Left lobe of liver (tissue), 2 donors: Measurements from ENCODE around the gene SFT2D2. TPM values are rescaled to one million over a fixed set of nuclear protein-coding genes. Genes with fewer than 3 reads are reported as not detected.

ENCODE experiments used
- ATAC-seq: fragments of 200-7000 bp; cut with Tn5 transposase; one replicate; pipeline ENCODE4 v1.9.1; 2020; ENCODE audit warnings: mild to moderate bottlenecking, moderate library complexity
- DNase-seq: peaks from one replicate; pipeline ENCODE4 v3.0.0-alpha.2; 2020; ENCODE audit warnings: low spot score
- total RNA-seq: library from RNA; stranded (reverse); gene quantifications from one replicate; pipeline ENCODE4 v1.2.1, GENCODE V29; 2021
- donor health status: DM: no; HTN: no; CAD: no; lungs with moderate emphysema.
- donor health status: DM: no; HTN: yes; CAD: no.

SFT2D2 gene
- total RNA-seq, 1 donor from 2014 or later: 32.0 TPM

DNA sequence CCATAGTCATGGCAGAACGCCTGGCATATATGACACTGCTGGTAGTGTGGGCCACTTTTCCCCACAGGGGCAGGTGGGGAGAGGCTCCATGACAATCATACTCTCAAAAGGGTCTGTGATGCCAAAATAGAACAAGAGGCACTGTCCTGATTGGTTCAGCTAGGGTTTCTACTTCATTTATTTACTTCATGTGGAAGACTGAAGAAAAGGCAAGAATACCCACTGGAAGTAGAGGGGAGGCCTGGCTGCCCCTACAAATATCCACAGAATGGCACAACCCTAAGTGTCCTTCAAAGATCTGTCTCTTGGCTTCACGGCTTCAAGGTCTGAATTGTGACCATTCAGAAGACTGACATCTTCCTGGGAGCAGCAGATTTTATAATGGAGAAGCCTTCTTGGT lies 4.5 kb upstream of the SFT2D2 start:
- DNase-seq (no peak), ATAC-seq (no peak)

DNA sequence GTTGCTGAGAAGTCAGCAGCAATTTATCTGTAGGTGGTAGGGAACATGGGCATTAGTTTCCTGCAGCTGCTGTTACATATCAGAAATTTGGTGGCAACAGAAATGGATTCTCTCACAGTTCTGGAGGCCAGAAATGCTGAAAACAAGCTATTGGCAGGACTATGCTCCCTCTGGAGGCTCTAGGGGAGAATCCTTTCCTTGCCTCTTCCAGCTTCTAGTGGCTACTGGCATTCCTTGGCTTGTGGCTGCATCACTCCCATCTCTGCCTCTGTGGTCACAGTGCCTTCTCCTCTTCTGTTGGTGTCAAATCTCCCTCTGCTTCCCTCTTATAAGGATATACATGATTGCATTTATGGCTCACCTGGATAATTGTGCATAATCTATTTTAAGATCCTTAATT lies 2.5 kb upstream of the SFT2D2 start:
- ATAC-seq: no peak
- DNase-seq: no peak

DNA sequence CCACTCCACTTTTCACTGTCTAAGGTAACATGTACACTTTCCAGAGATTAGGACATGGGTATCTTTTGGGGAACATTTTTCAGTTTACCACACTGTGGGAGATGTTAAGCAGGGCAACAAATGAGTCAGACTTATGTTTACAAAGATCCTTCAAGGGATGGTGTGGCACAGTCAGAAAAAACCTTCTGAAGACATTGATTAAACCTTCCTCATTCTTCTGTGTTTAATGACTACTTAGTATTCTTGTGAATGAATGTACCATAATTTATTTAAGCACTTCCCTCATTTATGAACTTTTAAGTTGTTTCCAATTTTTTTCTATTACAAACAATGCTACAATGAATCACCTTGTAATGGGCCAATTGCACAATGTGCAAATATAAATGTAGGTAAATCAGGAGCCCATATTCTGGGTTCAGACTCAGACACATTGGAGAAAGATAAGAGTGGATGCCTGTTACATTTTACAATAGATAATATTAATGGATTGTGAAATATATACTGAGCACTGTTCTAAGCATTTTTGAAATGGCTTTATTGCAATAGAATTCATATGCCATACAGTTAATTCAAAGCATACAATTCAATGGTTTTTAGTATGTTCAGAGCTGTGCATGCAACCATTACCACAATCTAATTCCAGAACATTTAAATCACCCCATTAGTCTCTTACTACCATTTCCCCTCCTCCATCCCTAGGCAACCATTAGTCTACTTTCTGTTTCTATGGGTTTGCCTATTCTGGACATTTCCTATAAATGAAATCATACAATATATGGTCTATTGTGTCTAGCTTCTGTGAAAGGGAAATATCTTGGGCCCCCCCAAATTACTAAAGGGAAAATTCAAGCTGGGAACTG lies 1.9 kb upstream of the SFT2D2 start:
- DNase-seq (no peak), ATAC-seq (no peak)

DNA sequence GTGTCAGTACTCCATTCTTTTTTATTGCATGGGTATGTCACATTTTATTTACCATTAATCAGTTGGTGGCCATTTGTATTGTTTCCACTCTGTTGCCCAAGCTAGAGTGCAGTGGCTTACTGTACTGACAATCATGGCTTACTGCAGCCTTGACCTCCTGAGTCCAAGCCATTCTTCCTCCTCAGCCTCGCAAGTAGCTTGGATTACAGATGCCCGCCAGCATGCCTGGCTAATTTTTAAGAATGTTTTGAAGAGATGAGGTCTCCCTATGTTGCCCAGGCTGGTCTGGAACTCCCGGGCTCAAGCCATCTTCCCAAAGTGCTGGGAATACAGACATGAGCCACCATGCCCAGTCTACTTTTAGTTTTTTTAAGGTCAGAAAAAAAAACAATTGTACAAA lies 813 bp upstream of the SFT2D2 start:
- ATAC-seq: no peak

DNA sequence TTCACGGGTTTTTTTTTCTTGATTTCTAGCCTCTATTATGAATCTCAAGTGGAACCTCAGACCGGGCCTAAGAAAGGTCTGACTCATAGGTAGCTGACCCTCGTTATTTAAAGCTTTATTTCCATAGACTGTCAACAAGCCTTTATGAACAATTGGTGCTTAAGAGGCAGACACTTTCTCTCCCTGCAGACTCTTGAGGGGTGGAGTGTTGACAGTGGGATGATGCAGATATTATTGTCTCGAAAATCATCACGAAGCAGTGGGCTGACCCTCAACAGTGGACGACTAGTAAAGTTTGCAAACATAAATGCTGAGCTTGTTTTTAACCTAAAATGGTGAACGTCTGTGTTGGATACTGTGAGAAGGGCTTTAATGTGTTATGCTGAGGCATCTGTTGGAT lies 1.8 kb downstream of the SFT2D2 start:
- DNase-seq (no peak), ATAC-seq (no peak)

More for the DNA sequence above, 813 bp upstream of the SFT2D2 start:
- no peak for DNase-seq

DNA sequence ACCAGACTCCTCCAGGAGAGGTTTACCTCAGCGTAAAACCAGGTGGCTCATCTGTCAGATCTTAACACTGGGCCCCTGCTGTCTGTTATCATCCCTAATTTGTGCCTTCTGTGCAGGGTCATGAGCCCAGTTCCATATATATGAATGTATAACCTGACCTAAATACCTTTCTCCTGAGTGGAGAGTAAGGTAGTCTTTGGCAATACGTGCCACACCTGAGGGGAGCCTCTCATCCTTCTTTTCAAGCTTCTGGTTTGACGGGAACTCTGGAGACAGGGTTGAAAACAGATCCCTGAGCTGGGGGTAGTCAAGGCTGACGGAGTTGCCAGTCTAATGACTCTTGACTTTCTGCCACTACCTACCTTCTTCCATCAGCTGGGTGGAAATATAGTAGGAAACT lies 4.1 kb downstream of the SFT2D2 start:
- no peak for ATAC-seq

DNA sequence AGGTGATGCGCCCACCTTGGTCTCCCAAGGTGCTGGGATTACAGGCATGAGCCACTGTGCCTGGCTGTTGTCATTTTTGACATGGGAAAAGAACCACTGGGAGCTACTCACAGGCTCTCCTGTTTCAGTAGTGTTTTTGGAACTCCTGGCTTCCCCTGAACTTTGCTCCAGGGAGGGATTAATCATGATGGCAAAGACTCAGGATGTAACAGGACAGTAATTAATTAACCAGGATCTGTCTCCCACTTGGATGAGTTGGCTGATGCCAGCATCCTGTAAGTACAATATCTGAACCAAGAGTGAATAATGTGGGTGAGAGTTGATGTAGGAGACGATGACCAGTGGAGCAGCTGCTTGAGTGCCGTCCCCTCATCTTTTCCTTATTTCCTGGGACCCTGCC lies 4.9 kb downstream of the SFT2D2 start:
- ATAC-seq (peak; percentile 73), DNase-seq (peak; percentile 67)

More for the DNA sequence above, 4.1 kb downstream of the SFT2D2 start:
- no peak for DNase-seq

DNA sequence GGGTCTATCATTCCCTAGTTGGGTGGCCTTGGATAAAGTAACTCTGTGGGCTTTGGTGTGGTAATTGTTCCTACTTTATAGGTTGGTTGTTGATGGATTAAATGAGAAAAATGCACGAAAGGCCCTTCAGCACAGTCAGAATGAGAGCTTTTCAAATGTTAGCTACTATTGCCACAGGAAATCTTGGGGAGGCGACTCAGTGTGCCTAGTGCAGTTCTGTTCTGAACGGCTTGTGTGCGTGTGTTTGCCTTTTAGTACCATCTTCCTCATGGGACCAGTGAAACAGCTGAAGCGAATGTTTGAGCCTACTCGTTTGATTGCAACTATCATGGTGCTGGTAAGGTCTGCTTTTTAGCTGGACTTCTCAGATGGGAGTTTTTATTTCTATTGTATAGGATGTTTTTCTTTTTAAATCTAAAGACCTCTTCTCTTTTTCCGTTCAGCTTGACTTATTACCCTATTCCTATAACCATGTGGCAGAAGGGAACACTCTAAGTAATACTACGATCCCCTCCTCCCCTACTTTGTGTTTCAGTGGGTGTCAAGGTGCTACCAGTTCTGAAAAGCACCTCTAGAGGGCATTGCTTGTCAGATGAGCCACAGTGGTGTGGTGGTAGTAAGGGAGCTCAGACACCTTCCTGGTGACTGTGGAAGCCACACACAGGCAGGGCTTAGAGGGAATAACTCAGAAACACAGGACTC lies 9.2 kb downstream of the SFT2D2 start:
- DNase-seq: no peak

DNA sequence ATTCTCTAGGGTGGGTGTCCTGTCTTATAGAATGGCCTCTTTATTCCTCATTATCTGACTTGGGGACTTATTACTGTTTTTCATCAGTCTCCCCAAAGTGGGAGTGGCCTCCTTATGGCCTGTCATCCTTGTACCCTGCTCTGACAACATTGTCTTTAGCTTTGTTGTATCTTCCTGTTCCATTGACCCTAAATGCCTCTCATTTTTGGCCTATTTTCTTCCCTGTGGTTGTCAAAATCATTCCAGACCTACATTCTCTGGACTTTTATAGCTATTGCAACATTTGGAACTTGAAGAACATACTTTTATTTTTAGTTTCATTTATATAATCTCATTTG lies 9.7 kb downstream of the SFT2D2 start:
- ATAC-seq (peak; percentile 44), DNase-seq (no peak)

More for the DNA sequence above, 9.2 kb downstream of the SFT2D2 start:
- peak; percentile 56 for ATAC-seq

DNA sequence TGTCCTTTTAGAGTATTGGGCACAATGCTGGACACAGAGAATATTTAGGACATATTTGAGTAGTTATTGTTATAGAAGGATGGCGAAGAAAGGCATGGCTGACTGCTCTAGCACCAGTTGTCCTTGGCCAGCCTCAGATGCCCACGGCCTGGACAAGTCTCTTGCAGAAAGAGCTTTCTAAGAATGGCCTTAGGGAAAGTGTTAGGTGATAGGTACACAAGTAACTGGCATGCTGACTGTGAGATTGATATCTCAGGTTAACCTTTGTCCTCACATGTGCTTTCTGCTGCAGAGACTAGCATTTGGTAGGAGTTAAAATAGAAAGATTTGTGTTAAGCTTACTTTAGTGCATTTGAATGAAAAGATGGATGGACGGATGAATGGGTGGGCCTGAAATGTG lies 10.1 kb downstream of the SFT2D2 start:
- DNase-seq (peak; percentile 57), ATAC-seq (peak; percentile 90)

DNA sequence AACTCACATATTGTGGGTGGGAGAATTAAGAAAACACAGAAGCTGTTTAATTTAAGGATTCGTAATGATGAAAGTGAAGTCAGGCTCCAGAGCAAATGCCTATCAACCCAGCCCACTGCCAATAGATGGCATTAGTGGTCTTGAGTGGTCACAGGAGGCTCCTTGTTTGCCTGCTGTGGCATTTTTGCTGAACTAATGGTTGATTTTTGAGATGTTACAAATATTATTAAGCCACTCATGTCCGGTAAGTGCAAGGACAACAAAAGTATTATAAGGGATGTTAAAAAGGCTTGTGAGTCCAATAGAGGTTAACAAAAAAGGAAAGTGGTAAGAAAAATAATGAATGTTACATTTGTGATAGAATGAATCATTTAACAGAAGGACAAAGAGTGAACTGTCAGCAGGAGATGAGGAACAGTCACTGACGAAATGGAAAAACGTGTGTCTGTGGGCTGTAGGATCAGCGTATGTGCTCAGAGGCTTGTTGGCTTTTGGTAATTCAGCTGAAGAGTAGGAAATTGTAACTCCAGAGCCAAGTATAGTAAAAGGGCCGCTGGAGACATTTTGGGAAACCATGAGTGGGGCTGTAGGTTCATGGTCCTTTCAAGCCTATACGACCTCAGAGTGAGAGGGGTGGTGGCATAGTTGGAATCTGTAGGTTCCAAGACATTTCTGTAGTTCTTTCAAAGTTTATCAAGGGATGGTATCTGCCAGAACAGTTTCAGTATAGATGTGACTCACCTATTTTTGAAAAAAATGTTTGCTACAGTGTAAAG lies 11.2 kb downstream of the SFT2D2 start:
- DNase-seq (no peak), ATAC-seq (no peak)

DNA sequence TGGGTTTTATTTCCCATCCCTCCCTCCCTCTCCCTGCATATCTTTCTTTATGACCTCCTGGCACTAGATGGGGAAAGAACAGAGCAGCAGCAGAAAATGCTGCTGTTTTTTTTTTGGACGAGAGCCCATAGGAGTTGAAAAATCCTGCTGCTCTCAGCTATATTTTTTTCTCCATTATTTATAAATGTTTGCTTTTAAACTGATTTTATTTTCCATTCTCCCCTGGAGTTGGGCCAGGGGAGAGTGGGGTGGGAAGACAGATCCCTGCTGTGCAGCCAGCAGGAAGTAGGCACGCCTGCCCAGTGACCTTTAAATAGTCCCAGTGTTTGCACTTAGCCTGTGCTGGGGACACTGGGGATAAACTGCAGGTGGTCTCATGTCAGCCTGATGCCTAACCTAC lies 17.4 kb downstream of the SFT2D2 start:
- peak; percentile 82 for ATAC-seq

DNA sequence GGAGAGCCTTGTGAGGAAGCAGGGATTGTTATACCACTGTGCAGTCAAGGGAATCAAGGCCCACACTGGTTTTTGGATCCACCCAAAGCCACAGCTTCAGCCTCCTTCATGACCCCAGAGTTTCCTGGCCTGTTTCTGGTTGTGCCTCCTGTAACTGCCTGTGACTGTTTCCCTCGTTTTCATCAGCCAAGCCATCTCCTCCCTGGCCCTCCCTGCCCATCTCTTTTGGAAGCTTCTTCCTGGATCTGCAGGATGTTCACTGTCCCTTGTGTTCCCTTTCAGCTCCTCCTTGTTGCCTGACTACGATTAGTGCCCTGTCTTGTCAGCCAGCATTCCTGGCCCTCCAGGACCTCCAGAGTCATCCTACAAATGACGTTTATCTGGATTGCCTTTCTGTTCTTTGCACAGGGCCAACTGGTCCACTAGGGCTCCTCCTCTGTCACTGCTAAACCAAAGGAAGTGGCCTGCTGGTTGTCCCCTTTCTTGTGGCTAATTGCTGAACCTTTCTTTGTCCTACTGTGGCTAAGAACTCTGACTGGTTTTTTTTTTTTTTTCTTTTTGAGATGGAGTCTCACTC lies 17.9 kb downstream of the SFT2D2 start:
- peak; percentile 37 for ATAC-seq

More for the DNA sequence above, 17.4 kb downstream of the SFT2D2 start:
- no peak for DNase-seq

DNA sequence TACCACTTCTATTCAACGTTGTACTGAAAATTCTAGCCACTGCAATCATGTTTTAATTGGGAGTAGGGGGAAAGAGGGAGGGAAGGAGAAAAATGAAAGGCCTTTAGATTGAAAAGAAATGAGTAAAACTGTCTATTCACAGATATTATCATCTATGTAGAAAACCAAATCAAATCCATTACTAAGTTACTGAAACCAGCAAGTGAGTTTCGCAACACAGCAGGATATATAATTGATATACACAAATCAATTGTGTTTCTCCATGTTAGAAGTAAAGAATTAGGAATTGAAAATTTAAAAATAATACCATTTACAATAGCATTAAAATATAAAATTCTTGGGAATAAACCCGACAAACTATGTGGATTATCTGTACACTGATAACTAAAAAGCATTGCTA lies 19.2 kb downstream of the SFT2D2 start:
- DNase-seq (no peak), ATAC-seq (no peak)

More for the DNA sequence above, 17.9 kb downstream of the SFT2D2 start:
- DNase-seq: no peak

DNA sequence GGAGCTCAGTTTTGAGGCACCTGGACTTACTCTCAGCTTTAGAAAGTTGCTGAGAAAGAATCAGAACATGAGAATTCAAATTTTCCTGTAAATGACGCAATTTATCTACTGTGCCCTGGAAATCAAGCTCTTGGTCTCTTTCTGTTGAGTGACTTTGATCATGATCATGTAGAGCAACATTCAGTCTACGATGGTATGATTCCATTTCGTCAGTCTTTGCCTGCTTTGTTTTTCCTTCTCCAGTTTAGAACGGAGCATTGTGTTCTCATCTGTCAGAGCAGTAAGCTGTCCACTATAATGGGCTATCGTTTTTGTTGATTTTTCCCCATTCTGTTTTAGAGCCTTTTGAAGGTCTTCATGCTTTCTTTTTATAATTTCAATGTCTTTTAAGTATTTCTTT lies 20.7 kb downstream of the SFT2D2 start:
- ATAC-seq (no peak), DNase-seq (no peak)

DNA sequence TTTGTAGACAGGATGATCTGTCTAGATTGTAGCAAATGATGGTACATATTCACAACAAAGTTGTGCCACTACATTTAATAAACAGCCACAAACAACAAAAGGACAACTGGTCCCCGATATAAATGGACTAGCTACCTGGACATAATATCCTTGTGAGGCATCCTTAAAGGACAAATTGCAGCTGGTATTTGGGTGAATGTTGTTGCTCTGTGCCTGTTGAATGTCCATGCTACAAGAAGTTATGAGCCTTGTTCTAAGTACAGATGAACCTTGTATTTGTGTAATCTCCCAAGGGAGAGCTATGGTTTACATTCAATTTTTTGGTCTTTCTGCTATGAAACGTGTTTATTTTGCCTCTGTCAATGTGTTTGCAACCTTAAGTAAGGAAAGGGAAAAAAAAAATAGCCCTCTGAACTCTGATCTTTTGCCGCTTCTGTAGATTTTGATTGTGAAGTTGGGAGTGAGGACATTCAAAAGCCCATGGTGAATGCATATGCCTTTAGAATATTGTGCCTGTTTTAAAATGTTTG lies 26.5 kb downstream of the SFT2D2 start:
- ATAC-seq (peak; percentile 48), DNase-seq (no peak)

DNA sequence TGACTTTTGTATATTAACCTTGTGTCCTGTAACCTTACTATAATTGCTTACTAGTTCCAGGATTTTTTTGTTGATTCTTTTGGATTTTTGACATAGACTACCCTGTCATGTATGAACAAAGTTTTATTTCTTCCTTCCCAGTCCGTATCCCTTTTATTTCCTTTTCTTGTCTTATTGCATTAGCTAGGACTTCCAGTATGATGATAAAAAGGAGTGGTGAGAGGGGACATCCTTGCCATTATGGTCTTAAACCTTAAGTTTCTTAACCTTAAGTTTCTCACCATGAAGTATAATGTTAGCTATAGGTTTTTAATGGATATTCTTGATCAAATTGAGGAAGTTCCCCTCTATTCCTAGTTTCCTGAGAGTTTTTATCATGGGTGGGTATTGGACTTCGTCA lies 30.4 kb downstream of the SFT2D2 start:
- ATAC-seq (no peak), DNase-seq (no peak)

DNA sequence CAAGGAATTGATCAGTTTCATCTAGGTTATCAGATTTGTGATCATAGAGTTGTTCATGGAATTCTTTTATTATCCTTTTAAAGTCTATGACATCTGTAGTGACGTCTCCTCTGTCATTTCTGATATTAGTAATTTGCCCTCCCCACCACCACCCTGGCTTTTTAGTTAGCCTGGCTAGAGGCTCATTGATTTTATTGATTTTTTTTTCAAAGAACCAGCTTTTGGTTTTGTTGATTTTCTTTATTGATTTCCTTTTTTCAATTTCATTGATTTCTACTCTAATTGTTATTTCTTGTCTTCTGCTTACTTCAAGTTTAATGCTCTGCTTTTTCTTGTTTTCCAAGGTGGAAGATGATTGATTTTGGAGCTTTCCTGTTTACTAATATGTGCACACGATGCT lies 31.6 kb downstream of the SFT2D2 start:
- ATAC-seq (no peak), DNase-seq (no peak)

DNA sequence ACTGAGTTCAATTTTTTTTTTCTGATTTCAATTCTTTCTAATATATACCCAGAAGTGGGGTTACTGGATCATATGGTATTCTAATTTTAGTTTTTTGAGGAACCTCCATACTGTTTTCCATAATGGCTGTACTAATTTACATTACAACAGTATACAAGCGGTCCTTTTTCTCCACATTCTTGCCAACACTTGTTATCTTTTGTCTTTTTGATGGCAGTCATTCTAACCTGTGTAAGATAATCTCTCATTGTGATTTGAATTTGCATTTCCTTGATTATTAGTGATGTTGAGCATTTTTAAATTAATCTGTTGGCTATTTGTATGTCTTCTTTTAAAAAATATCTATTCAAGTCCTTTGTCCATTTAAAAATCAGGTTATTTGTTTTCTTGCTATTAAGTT lies 33.8 kb downstream of the SFT2D2 start:
- ATAC-seq (no peak), DNase-seq (no peak)

DNA sequence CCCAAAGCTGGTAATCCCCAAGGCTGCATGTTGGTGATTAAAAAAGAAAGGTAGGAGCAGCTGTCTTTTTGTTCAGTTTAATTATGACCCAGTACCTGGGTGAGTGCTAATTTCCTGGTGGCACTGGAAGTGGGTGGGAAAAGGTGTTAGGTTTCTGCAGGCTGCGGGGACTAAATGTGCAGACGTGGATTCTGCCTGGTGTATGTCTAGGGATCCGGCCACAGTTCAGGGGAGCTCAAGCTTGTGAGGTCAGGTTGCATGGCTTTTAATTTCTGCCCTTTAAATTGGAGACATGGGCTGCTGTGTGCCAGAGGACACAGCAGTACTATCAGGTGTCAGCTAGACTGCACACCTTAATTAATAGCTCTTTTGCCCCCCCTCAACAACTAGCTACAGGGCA lies 34.6 kb downstream of the SFT2D2 start:
- ATAC-seq: no peak
- no peak for DNase-seq

DNA sequence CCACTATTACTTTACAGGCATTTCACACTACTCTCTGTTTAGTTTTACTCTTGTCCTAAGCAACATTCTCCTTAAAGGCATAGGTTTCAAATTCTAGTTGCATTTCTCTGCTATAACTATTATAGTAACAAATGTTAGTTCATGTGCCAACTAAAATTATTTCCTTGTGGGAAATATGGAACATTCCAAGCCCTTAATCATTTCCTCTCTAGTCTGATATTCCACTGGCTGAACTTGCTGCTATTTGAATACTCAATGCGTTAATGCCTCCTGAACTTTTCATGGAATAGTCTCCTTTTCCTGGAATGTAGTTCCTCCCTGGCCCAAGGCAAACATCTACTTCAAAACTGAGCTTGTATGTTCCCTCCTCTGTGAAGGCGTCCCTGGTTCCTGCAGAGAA lies 35.6 kb downstream of the SFT2D2 start:
- DNase-seq (no peak), ATAC-seq (no peak)
